RWPE1 (cell line): Measurements from ENCODE around the gene FBN2.
A peak's percentile ranks its signal among the peaks of the same experiment; 100 is the strongest.
"Not testable (repeated sequence)": the region's sequence is repeated elsewhere in the genome, so short reads cannot be mapped to it uniquely, and the experiment has no call there.

Experiments used
- CTCF ChIA-PET: fragments of 350-600 bp; sonication (Branson Sonifier 250); formaldehyde crosslinking; extraction: SDS; loops from one replicate; lab custom pipeline; 2021; lab: Yijun Ruan, JAX
- POLR2A ChIA-PET: fragments of 400-600 bp; formaldehyde crosslinking; extraction: SDS; loops from one replicate; lab custom pipeline; 2020; ENCODE audit warnings: antibody characterized with exemption; ENCODE audit not compliant: low non-redundant PET; lab: Yijun Ruan, JAX
- DNase-seq: peaks from one replicate; pipeline ENCODE4 v3.0.0; 2012; ENCODE audit warnings: low spot score
- H3K27ac ChIP-seq: fragments of 450-650 bp; 2 replicates; pipeline ENCODE4 v1.5.1; 2017
- TF ChIP-seq, protein P1 (sequence below): fragments of 450-650 bp; conservative IDR thresholded peaks from 2 replicates; pipeline ENCODE4 v1.5.1; 2017; ENCODE audit warnings: low read depth, mild to moderate bottlenecking

FBN2 gene

DNA sequence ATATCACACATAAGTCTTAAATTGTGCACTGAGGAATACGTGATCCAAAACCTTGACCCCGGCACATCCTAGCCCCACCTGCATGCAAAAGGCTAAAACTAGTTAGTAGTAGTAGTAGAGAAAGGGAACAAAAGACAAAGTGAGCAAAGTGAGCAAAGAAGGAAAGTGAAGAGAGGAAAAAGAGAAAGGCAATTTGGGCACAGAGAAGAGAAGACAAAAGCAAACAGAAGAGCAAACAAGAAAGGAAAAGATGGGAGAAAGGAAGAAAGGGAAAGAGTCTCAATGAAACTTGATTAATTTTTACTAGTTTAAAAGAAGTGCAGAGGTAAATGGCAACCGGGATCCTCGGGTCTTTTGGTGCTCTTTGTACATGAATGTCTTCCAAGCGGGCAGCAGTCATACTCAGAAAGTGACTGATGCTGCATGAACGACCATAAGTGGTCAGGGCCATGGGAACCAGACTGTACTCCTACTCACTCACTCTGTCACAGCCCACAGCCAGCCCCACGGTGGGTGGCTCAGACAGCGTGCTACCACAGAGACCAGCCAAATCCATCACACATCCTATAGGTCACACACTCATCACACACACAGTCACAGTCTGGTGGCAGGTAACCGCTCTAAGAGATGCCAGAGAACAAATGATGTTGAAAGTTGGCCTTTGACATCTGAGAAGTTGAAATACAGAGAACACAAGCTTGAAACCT is 203.9 kb downstream of the FBN2 start:
- H3K27ac ChIP-seq = no peak overlapping the region
- ChIA-PET CTCF (interaction anchor here (0.6 kb wide), 2 partner anchors 12 to 1458 kb away, joined by 3 read pairs; no protein-coding TSS in a partner anchor), POLR2A (no interaction called here)
- TF ChIP-seq, protein P1, sequence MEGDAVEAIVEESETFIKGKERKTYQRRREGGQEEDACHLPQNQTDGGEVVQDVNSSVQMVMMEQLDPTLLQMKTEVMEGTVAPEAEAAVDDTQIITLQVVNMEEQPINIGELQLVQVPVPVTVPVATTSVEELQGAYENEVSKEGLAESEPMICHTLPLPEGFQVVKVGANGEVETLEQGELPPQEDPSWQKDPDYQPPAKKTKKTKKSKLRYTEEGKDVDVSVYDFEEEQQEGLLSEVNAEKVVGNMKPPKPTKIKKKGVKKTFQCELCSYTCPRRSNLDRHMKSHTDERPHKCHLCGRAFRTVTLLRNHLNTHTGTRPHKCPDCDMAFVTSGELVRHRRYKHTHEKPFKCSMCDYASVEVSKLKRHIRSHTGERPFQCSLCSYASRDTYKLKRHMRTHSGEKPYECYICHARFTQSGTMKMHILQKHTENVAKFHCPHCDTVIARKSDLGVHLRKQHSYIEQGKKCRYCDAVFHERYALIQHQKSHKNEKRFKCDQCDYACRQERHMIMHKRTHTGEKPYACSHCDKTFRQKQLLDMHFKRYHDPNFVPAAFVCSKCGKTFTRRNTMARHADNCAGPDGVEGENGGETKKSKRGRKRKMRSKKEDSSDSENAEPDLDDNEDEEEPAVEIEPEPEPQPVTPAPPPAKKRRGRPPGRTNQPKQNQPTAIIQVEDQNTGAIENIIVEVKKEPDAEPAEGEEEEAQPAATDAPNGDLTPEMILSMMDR = no peak
- no peak for DNase-seq

DNA sequence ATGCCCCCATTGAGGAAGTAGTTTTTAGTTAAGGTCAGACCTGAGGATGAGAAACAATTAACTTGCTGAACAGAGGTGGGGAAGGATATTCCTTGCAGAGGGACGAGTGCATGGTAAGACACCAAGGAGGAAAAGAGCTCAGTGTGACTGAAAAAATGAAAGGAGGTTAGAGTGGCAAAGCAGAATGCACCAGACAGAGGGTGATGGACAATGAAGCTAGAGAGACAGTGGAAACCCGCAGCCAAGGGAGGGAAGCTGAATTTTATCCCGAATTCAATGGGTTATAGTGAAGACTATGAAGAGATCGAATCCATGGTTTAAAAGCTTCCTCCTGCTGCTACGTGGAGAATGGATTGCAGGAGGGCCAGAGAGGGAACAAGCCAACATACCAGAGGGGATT is 206.8 kb downstream of the FBN2 start:
- TF ChIP-seq, protein P1 = no peak
- H3K27ac ChIP-seq = no peak overlapping the region
- ChIA-PET POLR2A (no interaction called here), CTCF (no interaction called here)
- no peak for DNase-seq

DNA sequence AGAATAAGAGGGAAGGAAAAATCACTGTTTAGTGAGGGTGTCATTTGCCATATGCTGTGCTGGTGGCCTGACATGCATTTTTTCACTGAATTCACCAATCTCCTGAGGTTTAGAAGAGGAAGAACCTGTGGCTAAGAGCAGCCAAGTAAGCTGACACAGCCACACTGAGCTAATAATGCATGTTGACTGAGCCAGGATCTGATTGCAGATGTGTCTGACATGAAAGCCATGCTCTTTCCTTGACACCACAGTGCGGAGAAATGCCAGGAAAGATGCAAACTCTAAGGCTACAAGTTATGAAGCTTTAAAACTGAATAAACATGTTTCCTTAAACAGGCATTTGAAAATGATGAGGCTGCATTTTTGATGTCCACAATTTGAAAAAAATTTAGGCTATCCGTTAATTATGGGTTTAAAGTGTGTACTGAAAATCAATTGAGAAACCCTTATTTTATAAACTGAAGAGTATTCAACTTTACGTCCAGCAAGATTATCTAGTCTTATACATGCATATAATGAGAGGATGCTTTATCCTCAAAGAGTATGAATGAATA is 208.6 kb downstream of the FBN2 start:
- DNase-seq = no peak
- ChIA-PET POLR2A (no interaction called here), CTCF (interaction anchor here (0.6 kb wide), 1 partner anchor 96 kb away, joined by 3 read pairs; no protein-coding TSS in a partner anchor)
- TF ChIP-seq, protein P1 = no peak
- H3K27ac ChIP-seq = no peak overlapping the region

DNA sequence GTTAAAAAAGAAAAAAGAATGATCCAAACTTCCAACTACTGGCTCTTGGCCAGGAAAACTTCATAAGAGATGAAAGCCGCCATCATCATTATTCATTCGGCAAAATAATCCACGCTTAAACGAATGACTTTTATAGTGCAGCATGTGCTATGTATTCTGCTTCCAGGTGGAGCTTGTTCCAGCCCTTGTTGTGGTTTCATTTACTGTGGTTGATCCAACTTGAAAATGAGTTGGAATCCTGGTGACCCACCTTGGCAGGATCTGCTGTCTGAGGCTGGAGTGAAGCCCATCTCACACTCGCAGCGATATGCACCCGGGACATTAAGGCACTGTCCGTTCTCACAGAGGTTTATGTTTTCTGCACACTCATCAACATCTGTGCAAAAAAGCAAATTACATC is 209.6 kb downstream of the FBN2 start:
- TF ChIP-seq, protein P1 = no peak
- no peak for DNase-seq
- H3K27ac ChIP-seq = no peak overlapping the region
- ChIA-PET CTCF (no interaction called here), POLR2A (no interaction called here)

DNA sequence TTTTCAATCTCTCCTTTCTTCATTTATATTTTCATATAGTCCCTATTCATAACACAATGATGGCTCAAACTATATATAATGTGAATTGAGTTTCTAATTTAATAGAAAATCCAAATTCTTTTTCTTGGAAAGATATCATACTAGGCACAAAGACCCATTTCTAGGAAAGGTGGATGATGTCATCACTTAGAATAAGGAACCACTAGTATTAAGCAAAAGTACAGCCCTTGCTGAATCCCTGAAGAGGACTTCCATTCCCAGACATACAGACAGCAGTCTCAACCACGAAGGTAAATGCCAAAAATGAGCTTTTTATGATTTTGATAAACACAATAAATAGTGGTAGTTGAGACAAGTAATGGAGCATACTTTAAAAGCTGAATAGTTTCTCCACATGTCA is 210.0 kb downstream of the FBN2 start:
- TF ChIP-seq, protein P1 = no peak
- DNase-seq = no peak
- CTCF ChIA-PET = no interaction called here
- no peak overlapping the region for H3K27ac ChIP-seq
- POLR2A ChIA-PET = no interaction called here

DNA sequence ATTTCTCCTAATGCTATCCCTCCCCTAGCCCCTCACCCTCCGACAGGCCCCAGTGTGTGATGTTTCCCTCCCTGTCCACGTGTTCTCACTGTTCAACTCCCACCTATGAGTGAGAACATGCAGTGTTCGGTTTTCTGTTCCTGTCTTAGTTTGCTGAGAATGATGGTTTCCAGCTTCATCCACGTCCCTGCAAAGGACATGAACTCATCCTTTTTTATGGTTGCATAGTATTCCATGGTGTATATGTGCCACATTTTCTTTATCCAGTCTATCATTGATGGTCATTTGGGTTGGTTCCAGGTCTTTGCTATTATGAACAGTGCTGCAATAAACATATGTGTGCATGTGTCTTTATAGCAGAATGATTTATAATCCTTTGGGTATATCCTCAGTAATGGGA is 216.6 kb downstream of the FBN2 start:
- H3K27ac ChIP-seq, POLR2A ChIA-PET, DNase-seq, CTCF ChIA-PET: not testable (repeated sequence)

DNA sequence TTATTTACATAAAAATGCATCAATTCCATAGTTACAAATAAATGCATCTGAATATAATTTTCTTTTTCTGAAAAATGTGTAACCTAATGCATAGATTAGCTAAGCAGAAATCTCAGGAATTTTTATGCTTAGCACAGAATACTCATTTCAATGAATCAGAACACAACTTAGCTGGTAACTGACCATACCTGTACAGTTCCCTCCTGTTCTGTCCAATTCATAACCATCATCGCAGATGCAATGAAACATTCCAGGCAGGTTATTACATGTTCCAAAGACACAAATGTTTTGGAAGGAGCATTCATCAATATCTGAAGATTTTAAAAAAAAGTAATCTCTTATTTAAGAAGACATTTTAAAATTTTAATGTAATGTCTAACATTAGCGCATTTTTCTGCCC is 219.4 kb downstream of the FBN2 start:
- TF ChIP-seq, protein P1 = no peak
- peak; percentile 86 for DNase-seq
- ChIA-PET CTCF (no interaction called here), POLR2A (no interaction called here)
- no peak overlapping the region for H3K27ac ChIP-seq
